ENCODE data around the gene JPH4. TPM values are rescaled to one million over a fixed set of nuclear protein-coding genes. Genes with fewer than 3 reads are reported as not detected.
A peak's percentile ranks its signal among the peaks of the same experiment; 100 is the strongest.

JPH4 gene
- polyA plus RNA-seq, 1 donor from 2014 or later: 0.15 TPM

DNA sequence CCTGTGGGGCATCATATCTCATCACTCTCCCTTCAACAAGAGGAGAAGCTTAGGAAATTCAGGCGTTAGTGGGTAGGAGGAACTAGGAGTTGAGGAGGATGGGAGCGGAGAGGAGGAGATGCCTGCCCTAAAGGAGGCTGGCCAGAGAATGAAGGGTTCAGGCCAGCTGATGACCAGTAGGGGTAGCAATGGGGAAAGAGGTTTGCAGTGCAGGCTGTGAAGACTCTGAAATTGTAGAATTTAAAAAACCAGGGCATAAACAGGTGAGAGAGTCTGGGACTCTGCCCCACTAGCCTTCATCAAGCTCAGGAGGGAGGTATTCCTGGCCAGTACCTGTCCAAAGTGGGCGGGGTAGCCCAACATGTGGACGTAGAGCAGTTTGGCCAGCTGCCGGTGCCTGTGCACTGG, 11.8 kb downstream of the JPH4 start:
- Mint-ChIP-seq H3K4me3 (peak overlapping the region; percentile 98 to 100 (median 98)), H3K4me1 (peaks cover 11 to 37% (median 22%) of the 10 kb centered on the region in 3 donors), H3K27me3 (peaks cover 2% of the 10 kb centered on the region), H3K36me3 (peaks cover 3% of the 10 kb centered on the region), H3K9me3 (no peaks in the 10 kb centered on the region), H3K27ac (peak overlapping the region; percentile 96 to 100 (median 97))

DNA sequence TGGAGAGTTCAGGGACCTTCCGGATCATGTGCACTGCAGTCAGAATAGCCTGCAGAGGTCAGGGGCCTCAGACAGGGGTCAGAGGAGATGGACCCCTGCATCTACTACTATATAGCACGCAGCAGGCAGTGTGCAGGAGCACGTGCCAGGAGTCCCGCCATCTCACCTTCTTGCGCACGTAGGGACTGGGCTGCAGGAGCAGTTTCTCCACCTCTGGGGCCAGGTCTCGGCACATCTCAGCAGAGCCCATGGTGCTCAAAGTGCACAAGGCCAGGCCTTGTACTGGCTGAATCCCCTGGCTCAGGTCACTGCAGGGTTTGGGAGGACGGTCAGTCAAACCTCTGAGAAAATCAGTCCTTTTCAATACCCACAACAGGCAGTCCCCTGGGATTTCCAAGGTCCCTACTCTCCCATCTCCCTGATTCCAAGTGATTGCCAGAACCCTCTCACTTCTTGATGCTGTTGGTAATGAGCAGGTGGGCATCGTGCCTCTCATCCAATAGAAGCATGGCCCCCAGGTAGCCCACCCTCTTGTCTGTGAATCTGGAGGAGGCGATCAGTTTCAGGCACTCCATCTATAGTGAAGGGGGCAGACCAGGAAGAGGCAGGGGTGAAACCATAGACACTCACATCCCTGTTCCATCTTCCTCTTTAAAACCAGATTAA, 12.3 kb downstream of the JPH4 start:
- Mint-ChIP-seq H3K4me1 (peaks cover 14 to 37% (median 22%) of the 10 kb centered on the region in 3 donors), H3K27ac (peak overlapping the region; percentile 2 to 100 (median 68)), H3K9me3 (no peaks in the 10 kb centered on the region), H3K36me3 (peaks cover 3% of the 10 kb centered on the region), H3K27me3 (no peaks in the 10 kb centered on the region), H3K4me3 (peak overlapping the region; percentile 98 to 100 (median 98))

DNA sequence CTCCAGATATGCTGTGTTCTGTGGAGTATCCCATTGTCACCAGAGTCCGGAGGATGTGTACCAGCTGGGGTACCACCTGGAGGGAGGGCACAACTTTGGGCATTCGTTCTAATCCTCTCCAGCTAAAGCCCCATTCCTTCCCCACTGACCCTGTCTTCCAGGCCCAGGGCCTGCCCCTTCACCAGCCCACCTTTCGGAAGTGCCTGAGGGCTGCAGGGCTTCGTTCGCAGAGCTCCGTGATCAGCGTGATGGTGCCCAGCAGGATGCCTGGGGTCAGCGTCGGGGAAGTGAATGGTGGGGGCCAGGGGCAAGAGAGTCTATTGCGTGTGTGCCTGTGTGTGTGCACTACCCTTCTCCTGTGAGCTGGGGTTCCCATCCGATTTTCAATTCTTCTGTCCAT, 13.0 kb downstream of the JPH4 start:
- Mint-ChIP-seq H3K36me3 (peaks cover 3% of the 10 kb centered on the region), H3K9me3 (no peaks in the 10 kb centered on the region), H3K27ac (peak overlapping the region in 1 of 3 donors; percentile 2), H3K4me1 (peaks cover 14 to 37% (median 22%) of the 10 kb centered on the region in 3 donors), H3K27me3 (no peaks in the 10 kb centered on the region), H3K4me3 (peak overlapping the region in 2 of 4 donors; percentile 63 to 71)

DNA sequence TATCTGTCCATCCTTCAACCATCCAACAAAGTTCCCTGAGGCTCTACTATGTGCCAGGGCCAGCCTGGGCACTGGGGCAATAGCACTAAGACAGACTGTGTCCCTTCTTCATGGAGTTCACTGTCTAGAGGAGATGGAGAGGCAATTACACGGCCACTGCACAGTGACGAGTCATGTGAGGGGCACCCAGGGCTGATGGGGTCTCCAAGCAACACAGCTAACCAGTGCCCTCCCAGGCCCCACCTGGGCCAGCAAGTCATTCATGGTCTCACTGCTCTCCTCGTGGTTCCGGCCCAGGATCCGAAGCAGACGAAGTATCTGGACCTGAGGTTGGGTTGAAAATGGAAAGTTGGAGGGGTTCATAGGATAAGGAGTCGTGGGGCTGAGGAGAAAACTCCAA, 13.7 kb downstream of the JPH4 start:
- Mint-ChIP-seq H3K4me1 (peaks cover 14 to 37% (median 22%) of the 10 kb centered on the region in 3 donors), H3K27ac (peak overlapping the region in 1 of 3 donors; percentile 2), H3K4me3 (peak overlapping the region in 3 of 4 donors; percentile 25 to 63 (median 45)), H3K9me3 (no peaks in the 10 kb centered on the region), H3K36me3 (peaks cover 3% of the 10 kb centered on the region), H3K27me3 (no peaks in the 10 kb centered on the region)

DNA sequence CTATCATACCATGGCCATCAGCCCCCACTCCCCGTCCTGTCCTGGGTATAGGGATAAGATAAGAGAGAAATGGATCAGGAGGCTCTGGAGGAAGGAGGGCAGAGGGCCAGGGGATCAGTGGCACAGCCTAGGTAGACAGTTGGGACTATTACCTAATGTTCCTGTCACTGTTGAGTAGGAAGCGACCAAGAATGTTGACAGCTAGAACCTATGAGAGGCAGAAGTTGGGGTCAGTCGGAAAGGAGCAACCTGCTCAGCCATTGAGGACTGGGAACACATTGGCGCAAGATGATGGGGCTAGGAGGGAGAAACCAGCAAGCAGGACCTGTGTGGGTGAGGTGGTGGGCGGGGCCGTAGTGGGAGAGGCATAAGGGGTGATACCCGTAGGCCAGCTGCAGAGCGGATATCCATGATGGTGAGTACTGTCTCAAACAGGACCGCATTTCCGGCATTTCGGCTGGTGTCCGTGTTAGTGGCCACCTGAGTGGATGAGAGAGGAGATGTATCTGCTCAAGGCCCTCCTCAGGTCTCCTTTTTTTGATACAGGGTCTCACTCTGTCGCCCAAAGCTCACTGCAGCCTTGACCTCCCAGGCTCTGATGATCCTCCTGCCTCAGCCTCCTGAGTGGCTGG, 14.3 kb downstream of the JPH4 start:
- H3K36me3 Mint-ChIP-seq: peaks cover 3% of the 10 kb centered on the region
- peak overlapping the region in 3 of 4 donors; percentile 39 to 72 (median 63) for H3K4me3 Mint-ChIP-seq
- H3K27me3 Mint-ChIP-seq: no peaks in the 10 kb centered on the region
- no peaks in the 10 kb centered on the region for H3K9me3 Mint-ChIP-seq
- H3K4me1 Mint-ChIP-seq: peaks cover 18 to 38% (median 22%) of the 10 kb centered on the region in 3 donors
- H3K27ac Mint-ChIP-seq: peak overlapping the region in 2 of 3 donors; percentile 2 to 53

DNA sequence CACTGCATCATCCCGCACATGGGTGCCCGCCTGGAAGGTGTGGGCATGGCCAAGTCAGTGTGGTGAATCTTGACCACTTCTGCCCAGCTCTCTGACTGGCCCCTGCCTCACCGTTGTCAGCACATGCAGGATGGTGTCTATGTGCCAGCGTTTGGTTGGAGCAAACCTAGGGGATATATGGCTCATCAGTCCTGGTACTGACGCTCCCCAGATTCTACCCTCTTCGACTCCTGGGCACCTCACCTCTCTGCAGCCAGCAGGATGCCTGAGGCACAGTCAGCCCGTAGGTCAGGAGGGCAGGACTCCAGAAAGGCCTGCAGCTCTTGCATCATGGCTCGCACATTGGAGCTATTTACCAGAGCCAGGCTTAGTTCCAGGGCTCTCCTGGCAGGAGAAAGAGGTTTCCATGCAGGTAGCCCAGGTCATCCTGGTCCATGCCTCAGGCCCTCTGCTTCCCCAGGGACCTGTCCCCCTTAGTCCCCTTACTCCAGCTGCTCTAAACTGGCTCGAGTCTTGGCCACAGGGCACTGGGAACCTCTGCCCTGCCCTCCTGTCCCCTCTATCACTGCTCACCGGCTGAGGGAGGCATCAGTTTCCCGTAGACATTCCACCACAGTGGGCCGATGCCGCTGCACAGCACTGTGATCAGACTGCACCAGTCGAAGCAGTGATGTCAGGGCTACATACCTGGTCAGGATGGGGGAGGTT, 15.0 kb downstream of the JPH4 start:
- no peaks in the 10 kb centered on the region for H3K9me3 Mint-ChIP-seq
- peak overlapping the region in 3 of 4 donors; percentile 39 to 72 (median 63) for H3K4me3 Mint-ChIP-seq
- H3K27me3 Mint-ChIP-seq: no peaks in the 10 kb centered on the region
- peak overlapping the region in 1 of 3 donors; percentile 63 for H3K27ac Mint-ChIP-seq
- peaks cover 18 to 34% (median 20%) of the 10 kb centered on the region in 3 donors for H3K4me1 Mint-ChIP-seq
- peaks cover 3% of the 10 kb centered on the region for H3K36me3 Mint-ChIP-seq

DNA sequence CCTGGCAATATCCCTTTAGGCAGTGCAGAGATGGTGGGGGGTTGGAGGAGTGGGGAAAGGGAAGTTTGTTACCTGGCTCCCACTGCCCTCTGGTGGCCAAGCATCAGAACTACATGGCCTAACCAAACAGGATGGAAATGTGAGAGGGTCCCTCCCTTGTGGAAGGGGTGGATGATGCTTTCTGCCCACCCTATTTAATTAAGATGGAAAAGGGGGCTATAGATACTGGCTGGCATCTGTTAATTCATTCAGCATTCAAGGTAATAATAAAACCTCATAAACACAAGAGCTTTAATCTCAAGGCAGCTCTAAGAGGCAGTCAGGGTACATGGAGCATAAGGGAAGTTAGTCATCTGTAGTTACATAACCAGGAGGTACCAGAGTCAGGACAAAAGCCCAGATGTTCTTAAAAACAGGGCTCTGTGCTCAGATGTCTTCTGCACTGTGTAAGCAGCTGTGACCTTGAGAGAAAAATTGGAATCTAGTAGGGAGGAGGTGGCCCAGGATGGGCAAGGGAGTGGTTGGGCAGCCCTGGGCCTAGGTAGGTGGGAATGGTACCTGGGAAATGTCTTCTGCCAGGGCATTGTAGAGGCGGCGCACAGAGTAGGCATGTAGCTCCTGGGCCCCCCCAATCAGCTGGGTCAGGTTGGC, 15.6 kb downstream of the JPH4 start:
- peaks cover 14 to 32% (median 22%) of the 10 kb centered on the region in 3 donors for H3K4me1 Mint-ChIP-seq
- H3K27me3 Mint-ChIP-seq: no peaks in the 10 kb centered on the region
- H3K9me3 Mint-ChIP-seq: no peaks in the 10 kb centered on the region
- peak overlapping the region in 2 of 4 donors; percentile 1 to 74 for H3K4me3 Mint-ChIP-seq
- peak overlapping the region in 2 of 3 donors; percentile 46 to 63 for H3K27ac Mint-ChIP-seq
- H3K36me3 Mint-ChIP-seq: peaks cover 3% of the 10 kb centered on the region

DNA sequence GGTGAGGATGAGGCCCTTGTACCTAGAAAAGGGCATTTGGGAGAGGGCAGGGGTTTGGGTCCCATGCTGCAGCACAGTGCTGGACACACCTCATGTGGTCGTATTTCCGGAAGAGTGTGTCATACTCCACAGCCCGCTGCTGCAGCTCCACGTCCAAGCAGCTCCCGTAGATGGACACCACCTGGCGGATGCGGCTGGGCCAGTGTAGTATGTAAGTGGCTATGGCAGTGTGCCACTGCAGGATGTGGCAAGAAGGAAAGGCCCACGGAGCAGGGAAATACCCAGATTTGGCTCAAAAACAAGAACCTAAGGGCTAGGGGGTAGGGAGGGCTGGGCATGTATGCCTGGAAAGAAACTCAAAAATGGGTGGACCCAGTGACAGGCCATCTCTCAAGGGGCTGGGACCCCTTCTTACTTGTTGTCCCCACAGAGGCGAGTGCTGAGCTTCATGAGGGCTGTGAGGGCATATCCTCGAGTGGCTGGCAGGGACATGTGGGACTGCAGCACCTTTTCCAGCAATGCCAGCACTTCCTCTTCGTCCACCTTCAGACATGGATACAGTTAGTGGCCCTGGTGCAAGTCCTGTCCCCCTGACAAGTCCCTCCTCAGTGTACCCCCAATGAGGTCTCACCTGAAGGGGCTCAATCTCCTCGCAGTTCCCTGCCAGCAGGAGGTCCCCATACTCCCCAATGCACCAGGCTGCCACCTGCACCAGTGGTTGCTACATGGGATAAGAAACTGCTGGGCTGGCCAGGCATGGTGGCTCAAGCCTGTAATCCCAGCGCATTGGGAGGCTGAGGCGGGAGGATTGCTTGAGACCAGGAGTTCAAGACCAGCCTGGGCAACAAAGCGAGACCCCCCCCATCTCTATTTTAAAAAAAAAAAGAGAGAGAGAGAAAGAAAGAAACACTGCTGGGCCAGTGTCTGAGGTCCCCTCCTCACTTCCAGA, 16.4 kb downstream of the JPH4 start:
- no peaks in the 10 kb centered on the region for H3K27me3 Mint-ChIP-seq
- H3K4me1 Mint-ChIP-seq: peaks cover 17 to 30% (median 21%) of the 10 kb centered on the region in 3 donors
- peak overlapping the region in 1 of 4 donors; percentile 74 for H3K4me3 Mint-ChIP-seq
- H3K36me3 Mint-ChIP-seq: peaks cover 3% of the 10 kb centered on the region
- peak overlapping the region in 1 of 3 donors; percentile 63 for H3K27ac Mint-ChIP-seq
- no peaks in the 10 kb centered on the region for H3K9me3 Mint-ChIP-seq

DNA sequence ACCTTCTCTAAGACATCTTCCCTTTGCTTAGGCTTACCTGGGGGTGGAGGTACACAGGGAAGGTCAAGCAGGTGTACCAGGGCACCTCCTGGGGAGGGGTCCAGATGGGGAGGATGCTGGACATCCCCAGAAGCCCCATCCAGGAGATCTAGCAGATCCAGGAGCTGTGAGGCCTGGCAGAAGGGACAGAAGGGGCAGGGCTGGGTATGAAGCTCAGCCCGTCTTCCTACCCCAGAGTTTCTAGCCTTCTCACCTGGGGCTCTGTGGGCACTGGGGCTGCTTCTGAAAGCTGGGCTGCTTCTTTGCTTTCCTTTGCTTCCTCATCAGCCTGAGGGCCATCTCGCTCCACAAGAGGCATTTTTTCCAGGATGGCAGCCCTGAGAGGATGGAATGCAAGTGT, 17.3 kb downstream of the JPH4 start:
- Mint-ChIP-seq H3K36me3 (peaks cover 3% of the 10 kb centered on the region), H3K27me3 (no peaks in the 10 kb centered on the region)

DNA sequence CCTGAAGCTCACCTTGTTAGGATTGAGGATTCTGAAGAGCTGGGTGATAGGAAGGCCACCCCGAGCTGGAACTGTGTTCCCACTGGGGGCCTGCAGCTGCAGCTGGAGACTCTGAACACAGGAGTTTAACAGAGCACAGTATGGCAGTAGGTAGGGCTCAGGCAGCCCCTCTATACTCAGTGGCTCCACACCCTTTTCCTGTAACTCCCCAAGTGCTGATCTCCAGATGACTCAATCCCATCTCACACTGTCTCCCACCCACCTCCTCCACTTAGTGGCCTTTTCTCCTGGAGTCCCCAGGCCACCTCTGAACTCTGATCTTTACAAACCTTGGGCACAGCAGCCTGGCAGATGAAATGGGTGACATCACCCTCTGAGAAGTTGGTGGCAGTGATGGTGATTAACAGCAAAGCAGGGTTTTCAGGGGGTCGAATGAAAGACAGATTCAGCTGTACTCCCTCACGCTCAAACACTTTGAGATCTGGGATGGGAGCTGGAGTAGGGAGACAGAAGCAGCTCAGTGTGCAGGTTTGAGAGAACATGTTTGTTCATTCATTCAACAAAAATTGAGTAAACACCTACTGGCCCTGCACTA, 18.6 kb downstream of the JPH4 start:
- Mint-ChIP-seq H3K27me3 (no peaks in the 10 kb centered on the region), H3K4me1 (peaks cover 18 to 33% (median 21%) of the 10 kb centered on the region in 3 donors)

More for the DNA sequence above, 17.3 kb downstream of the JPH4 start:
- H3K4me1 Mint-ChIP-seq: peaks cover 18 to 32% (median 21%) of the 10 kb centered on the region in 3 donors
- no peaks in the 10 kb centered on the region for H3K9me3 Mint-ChIP-seq
- peak overlapping the region in 1 of 4 donors; percentile 46 for H3K4me3 Mint-ChIP-seq
- H3K27ac Mint-ChIP-seq: peak overlapping the region in 1 of 3 donors; percentile 65

DNA sequence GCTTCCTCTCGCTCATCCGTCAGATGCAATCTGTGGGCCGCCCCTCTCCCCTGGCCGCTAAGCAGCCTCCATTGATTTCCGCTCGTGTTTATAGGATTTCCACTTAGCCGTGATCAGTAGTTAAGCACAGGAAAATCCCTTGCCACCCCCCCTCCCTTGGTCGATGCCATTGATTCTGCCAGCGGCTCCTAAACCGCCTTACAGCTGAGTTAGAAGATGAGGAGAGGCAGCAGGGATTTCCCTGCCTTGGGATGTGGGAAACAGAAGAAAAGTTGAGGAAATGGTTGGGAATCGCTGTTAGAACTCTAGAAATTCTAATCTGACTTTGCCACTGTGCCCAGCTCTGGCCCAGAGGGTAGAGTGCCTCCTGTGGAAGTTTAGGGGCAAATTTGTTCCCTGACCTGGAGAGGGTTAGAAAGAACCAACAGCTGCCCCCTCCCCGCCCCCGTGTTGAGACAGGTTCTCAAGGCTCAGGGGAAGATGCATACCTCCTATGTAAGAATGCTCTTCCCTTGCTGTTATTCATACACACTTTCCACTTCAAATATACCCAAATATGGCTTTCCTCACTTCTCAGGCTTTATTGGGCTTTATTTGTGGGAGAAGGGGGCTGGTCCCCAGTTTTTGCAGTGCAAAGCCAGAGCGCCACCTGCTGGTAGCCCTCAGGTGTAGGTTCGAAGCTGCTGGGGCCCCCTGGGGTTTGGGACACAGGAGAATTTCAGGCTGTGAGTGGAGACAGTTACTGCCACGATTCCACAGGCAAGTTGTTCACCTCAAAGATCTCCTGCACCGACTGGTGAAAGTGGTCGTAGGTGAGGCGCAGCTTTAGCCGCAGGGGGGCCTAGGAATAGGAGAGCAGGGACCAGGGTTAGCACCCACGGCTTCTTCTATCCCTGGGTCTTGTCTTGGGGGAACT, 19.3 kb downstream of the JPH4 start:
- Mint-ChIP-seq H3K4me3 (peak overlapping the region in 2 of 4 donors; percentile 52 to 83), H3K27ac (peak overlapping the region in 1 of 3 donors; percentile 65), H3K9me3 (no peaks in the 10 kb centered on the region), H3K4me1 (peaks cover 18 to 28% (median 21%) of the 10 kb centered on the region in 3 donors), H3K36me3 (peaks cover 2% of the 10 kb centered on the region), H3K27me3 (no peaks in the 10 kb centered on the region)

More for the DNA sequence above, 18.6 kb downstream of the JPH4 start:
- Mint-ChIP-seq H3K27ac (peak overlapping the region in 1 of 3 donors; percentile 65), H3K36me3 (peaks cover 3% of the 10 kb centered on the region), H3K9me3 (no peaks in the 10 kb centered on the region), H3K4me3 (peak overlapping the region in 2 of 4 donors; percentile 25 to 83)

DNA sequence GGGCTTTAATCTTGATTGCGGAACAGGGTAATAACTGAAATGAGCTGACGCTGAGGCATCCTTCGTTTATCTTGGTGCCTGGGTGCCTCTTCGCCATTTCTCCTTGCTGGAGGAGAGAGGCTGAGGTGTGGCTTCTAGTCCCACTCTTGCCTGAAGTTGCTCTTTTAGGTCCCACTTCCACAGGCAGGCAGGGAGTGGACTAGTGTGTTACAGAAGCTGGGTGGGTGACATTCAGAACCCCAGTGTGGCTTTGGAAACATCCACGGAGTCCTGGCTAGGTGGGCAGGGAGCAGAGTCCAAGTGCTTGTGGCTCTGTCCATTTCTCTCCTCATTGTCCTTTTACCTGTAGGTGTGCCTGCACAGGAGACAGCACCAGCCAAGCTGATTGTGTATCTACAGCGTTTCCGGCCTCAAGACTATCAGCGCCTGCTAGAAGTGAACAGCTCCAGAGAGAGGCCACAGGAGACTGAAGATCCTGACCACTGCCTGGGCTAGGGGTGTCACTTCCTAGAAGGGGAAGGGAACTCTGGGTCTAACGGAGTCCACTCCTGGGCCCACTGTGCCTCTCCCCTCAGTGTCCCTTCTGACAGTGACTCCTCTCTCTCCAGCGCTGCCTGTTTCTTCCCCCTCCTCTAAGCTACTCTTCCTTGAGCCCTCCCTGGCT, 20.1 kb downstream of the JPH4 start:
- H3K4me1 Mint-ChIP-seq: peaks cover 18 to 24% (median 21%) of the 10 kb centered on the region in 3 donors
- H3K4me3 Mint-ChIP-seq: peak overlapping the region in 2 of 4 donors; percentile 73 to 93
- H3K27me3 Mint-ChIP-seq: no peaks in the 10 kb centered on the region

More for the DNA sequence above, 20.1 kb downstream of the JPH4 start:
- H3K27ac Mint-ChIP-seq: peak overlapping the region in 1 of 3 donors; percentile 49
- H3K36me3 Mint-ChIP-seq: no peaks in the 10 kb centered on the region
- H3K9me3 Mint-ChIP-seq: no peaks in the 10 kb centered on the region

All from IgD-negative memory B cell (primary cell).